Right renal pelvis (tissue), 4 donors: Measurements from ENCODE around the gene PITPNM2. TPM values are rescaled to one million over a fixed set of nuclear protein-coding genes. Genes with fewer than 3 reads are reported as not detected.

Experiments used
- polyA plus RNA-seq, 4 donors: library from polyadenylated mRNA; unstranded; fragments of 120-200 nt; gene quantifications; one replicate each; pipeline ENCODE4 v1.2.1, GENCODE V29; 2013; ENCODE audit not compliant: insufficient read length in 4 of 4

The PITPNM2 gene
- polyA plus RNA-seq, 4 donors = 6.3 to 8.5 (median 7.1) TPM

Other genes starting within 250 kb of the PITPNM2 start
- 1 to 10 TPM; 5.1 to 6.5 (median 5.7) TPM for gene ABCB9, start 184.6 kb downstream of the PITPNM2 start, polyA plus RNA-seq
- 10 to 100 TPM; 11.3 to 21.6 (median 15.6) TPM for gene OGFOD2, start 175.8 kb downstream of the PITPNM2 start, polyA plus RNA-seq
- gene ARL6IP4, start 170.4 kb downstream of the PITPNM2 start, polyA plus RNA-seq = 100 to 1,000 TPM; 152 to 209 (median 170) TPM
- gene MPHOSPH9, start 82.1 kb upstream of the PITPNM2 start, polyA plus RNA-seq = 10 to 100 TPM; 24.7 to 33.4 (median 31.1) TPM
- 10 to 100 TPM; 20.3 to 23.6 (median 21.9) TPM for gene MTRFR, start 82.3 kb upstream of the PITPNM2 start, polyA plus RNA-seq
- gene CDK2AP1, start 120.8 kb upstream of the PITPNM2 start, polyA plus RNA-seq = 100 to 1,000 TPM; 171 to 213 (median 204) TPM
- 10 to 100 TPM; 23.4 to 31.8 (median 29.6) TPM for gene SBNO1, start 213.8 kb upstream of the PITPNM2 start, polyA plus RNA-seq
- gene KMT5A, start 233.0 kb upstream of the PITPNM2 start, polyA plus RNA-seq = 10 to 100 TPM; 45.6 to 53.9 (median 47.3) TPM